ENCODE results near the gene DDC.

Gene DDC

GRCh38 chr7:50505553-50506210 lies 59.5 kb downstream of the DDC start:
- DNase-seq = no peak
- no peaks in the 10 kb centered on the region for H3K4me1 ChIP-seq (ENCODE audit: control insufficient read depth, insufficient read depth, low read length, poor library complexity, severe bottlenecking)
- H3K4me3 ChIP-seq (ENCODE audit: insufficient read depth, low read depth, low read length, poor library complexity, severe bottlenecking) = no peak overlapping the region
- no peak overlapping the region for H3K27ac ChIP-seq (ENCODE audit: insufficient read depth, low read length, poor library complexity, severe bottlenecking)
- H3K27me3 ChIP-seq (replicated peaks; ENCODE audit: control insufficient read depth, insufficient read depth, low read length, poor library complexity, severe bottlenecking) = no peaks in the 10 kb centered on the region
- H3K36me3 ChIP-seq (ENCODE audit: control insufficient read depth, insufficient read depth, low read length) = no peaks in the 10 kb centered on the region
- H3K9me3 ChIP-seq (ENCODE audit: control insufficient read depth, low read length) = no peaks in the 10 kb centered on the region

- no peak for DNase-seq
- H3K9me3 ChIP-seq (ENCODE audit: control insufficient read depth, low read length) = no peaks in the 10 kb centered on the region
- no peaks in the 10 kb centered on the region for H3K36me3 ChIP-seq (ENCODE audit: control insufficient read depth, insufficient read depth, low read length)
- H3K4me1 ChIP-seq (ENCODE audit: control insufficient read depth, insufficient read depth, low read length, poor library complexity, severe bottlenecking) = no peaks in the 10 kb centered on the region
- H3K4me3 ChIP-seq (ENCODE audit: insufficient read depth, low read depth, low read length, poor library complexity, severe bottlenecking) = no peak overlapping the region
- no peaks in the 10 kb centered on the region for H3K27me3 ChIP-seq (replicated peaks; ENCODE audit: control insufficient read depth, insufficient read depth, low read length, poor library complexity, severe bottlenecking)
- H3K27ac ChIP-seq (ENCODE audit: insufficient read depth, low read length, poor library complexity, severe bottlenecking) = no peak overlapping the region
These were observed 60.3 kb downstream of the DDC start for GRCh38 chr7:50504646-50505546.

GRCh38 chr7:50502947-50503346 lies 62.3 kb downstream of the DDC start:
- DNase-seq = no peak
- H3K27ac ChIP-seq (ENCODE audit: insufficient read depth, low read length, poor library complexity, severe bottlenecking) = no peak overlapping the region
- H3K36me3 ChIP-seq (ENCODE audit: control insufficient read depth, insufficient read depth, low read length) = no peaks in the 10 kb centered on the region
- no peaks in the 10 kb centered on the region for H3K27me3 ChIP-seq (replicated peaks; ENCODE audit: control insufficient read depth, insufficient read depth, low read length, poor library complexity, severe bottlenecking)
- H3K4me1 ChIP-seq (ENCODE audit: control insufficient read depth, insufficient read depth, low read length, poor library complexity, severe bottlenecking) = no peaks in the 10 kb centered on the region
- H3K9me3 ChIP-seq (ENCODE audit: control insufficient read depth, low read length) = no peaks in the 10 kb centered on the region
- H3K4me3 ChIP-seq (ENCODE audit: insufficient read depth, low read depth, low read length, poor library complexity, severe bottlenecking) = no peak overlapping the region

GRCh38 chr7:50502001-50502684 lies 63.1 kb downstream of the DDC start:
- Histone ChIP-seq H3K27me3 (replicated peaks; ENCODE audit: control insufficient read depth, insufficient read depth, low read length, poor library complexity, severe bottlenecking) (no peaks in the 10 kb centered on the region), H3K4me1 (ENCODE audit: control insufficient read depth, insufficient read depth, low read length, poor library complexity, severe bottlenecking) (no peaks in the 10 kb centered on the region), H3K4me3 (ENCODE audit: insufficient read depth, low read depth, low read length, poor library complexity, severe bottlenecking) (no peak overlapping the region), H3K36me3 (ENCODE audit: control insufficient read depth, insufficient read depth, low read length) (no peaks in the 10 kb centered on the region), H3K9me3 (ENCODE audit: control insufficient read depth, low read length) (no peaks in the 10 kb centered on the region), H3K27ac (ENCODE audit: insufficient read depth, low read length, poor library complexity, severe bottlenecking) (no peak overlapping the region)
- DNase-seq = no peak

- Histone ChIP-seq H3K36me3 (ENCODE audit: control insufficient read depth, insufficient read depth, low read length) (no peaks in the 10 kb centered on the region), H3K27me3 (replicated peaks; ENCODE audit: control insufficient read depth, insufficient read depth, low read length, poor library complexity, severe bottlenecking) (no peaks in the 10 kb centered on the region), H3K27ac (ENCODE audit: insufficient read depth, low read length, poor library complexity, severe bottlenecking) (no peak overlapping the region), H3K9me3 (ENCODE audit: control insufficient read depth, low read length) (no peaks in the 10 kb centered on the region), H3K4me1 (ENCODE audit: control insufficient read depth, insufficient read depth, low read length, poor library complexity, severe bottlenecking) (no peaks in the 10 kb centered on the region), H3K4me3 (ENCODE audit: insufficient read depth, low read depth, low read length, poor library complexity, severe bottlenecking) (no peak overlapping the region)
- no peak for DNase-seq
These were observed 66.1 kb downstream of the DDC start for GRCh38 chr7:50499092-50499491.

GRCh38 chr7:50497968-50498367 lies 67.2 kb downstream of the DDC start:
- Histone ChIP-seq H3K27me3 (replicated peaks; ENCODE audit: control insufficient read depth, insufficient read depth, low read length, poor library complexity, severe bottlenecking) (no peaks in the 10 kb centered on the region), H3K4me1 (ENCODE audit: control insufficient read depth, insufficient read depth, low read length, poor library complexity, severe bottlenecking) (no peaks in the 10 kb centered on the region), H3K36me3 (ENCODE audit: control insufficient read depth, insufficient read depth, low read length) (no peaks in the 10 kb centered on the region), H3K9me3 (ENCODE audit: control insufficient read depth, low read length) (no peaks in the 10 kb centered on the region), H3K27ac (ENCODE audit: insufficient read depth, low read length, poor library complexity, severe bottlenecking) (no peak overlapping the region), H3K4me3 (ENCODE audit: insufficient read depth, low read depth, low read length, poor library complexity, severe bottlenecking) (no peak overlapping the region)
- DNase-seq = no peak

- no peaks in the 10 kb centered on the region for H3K36me3 ChIP-seq (ENCODE audit: control insufficient read depth, insufficient read depth, low read length)
- H3K4me3 ChIP-seq (ENCODE audit: insufficient read depth, low read depth, low read length, poor library complexity, severe bottlenecking) = no peak overlapping the region
- no peak for DNase-seq
- no peaks in the 10 kb centered on the region for H3K27me3 ChIP-seq (replicated peaks; ENCODE audit: control insufficient read depth, insufficient read depth, low read length, poor library complexity, severe bottlenecking)
- no peak overlapping the region for H3K27ac ChIP-seq (ENCODE audit: insufficient read depth, low read length, poor library complexity, severe bottlenecking)
- H3K4me1 ChIP-seq (ENCODE audit: control insufficient read depth, insufficient read depth, low read length, poor library complexity, severe bottlenecking) = no peaks in the 10 kb centered on the region
- no peaks in the 10 kb centered on the region for H3K9me3 ChIP-seq (ENCODE audit: control insufficient read depth, low read length)
These were observed 68.0 kb downstream of the DDC start for GRCh38 chr7:50497068-50497642.

DNA sequence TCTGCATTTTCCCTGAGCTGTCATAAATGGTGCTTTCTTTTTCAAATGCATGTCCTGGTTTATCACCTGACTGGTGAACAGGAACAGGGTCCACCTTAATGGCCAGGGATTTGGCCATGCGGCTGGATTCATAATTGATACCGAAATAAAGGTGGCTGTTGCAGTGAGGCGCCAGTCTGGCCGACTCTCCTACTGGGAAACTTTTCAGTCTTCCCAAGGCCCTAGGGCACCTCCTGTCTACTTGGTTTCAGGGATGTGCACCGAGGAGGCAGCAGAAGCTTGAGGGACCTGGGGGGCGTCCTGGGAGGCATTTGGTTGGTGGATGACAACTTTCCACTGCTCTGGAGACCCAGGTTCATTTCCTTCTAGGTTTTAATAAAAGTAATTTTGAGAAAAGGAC lies 68.6 kb downstream of the DDC start:
- no peak overlapping the region for H3K4me3 ChIP-seq (ENCODE audit: insufficient read depth, low read depth, low read length, poor library complexity, severe bottlenecking)
- H3K27me3 ChIP-seq (replicated peaks; ENCODE audit: control insufficient read depth, insufficient read depth, low read length, poor library complexity, severe bottlenecking) = no peaks in the 10 kb centered on the region
- H3K4me1 ChIP-seq (ENCODE audit: control insufficient read depth, insufficient read depth, low read length, poor library complexity, severe bottlenecking) = no peaks in the 10 kb centered on the region
- H3K9me3 ChIP-seq (ENCODE audit: control insufficient read depth, low read length) = no peaks in the 10 kb centered on the region
- DNase-seq = no peak
- no peaks in the 10 kb centered on the region for H3K36me3 ChIP-seq (ENCODE audit: control insufficient read depth, insufficient read depth, low read length)
- no peak overlapping the region for H3K27ac ChIP-seq (ENCODE audit: insufficient read depth, low read length, poor library complexity, severe bottlenecking)

DNA sequence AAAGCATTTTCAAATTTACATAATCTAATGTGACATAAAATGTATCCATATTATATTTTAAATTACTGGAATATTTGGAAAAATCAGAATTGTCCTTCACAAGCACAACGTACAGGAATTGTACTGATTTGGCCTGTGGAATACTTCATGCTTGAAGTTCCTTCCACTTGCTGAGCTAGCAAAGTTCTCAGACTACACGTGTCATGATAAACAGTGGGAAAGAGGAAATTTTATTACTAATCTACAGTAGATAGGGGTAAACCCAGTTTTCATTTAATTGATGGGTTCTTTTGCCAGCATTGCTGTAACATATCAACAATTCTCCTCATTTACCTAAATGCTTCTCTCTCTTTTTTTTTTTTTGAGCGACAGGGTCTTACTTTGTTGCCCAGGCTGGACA lies 69.5 kb downstream of the DDC start:
- Histone ChIP-seq H3K36me3 (ENCODE audit: control insufficient read depth, insufficient read depth, low read length) (no peaks in the 10 kb centered on the region), H3K9me3 (ENCODE audit: control insufficient read depth, low read length) (no peaks in the 10 kb centered on the region), H3K27ac (ENCODE audit: insufficient read depth, low read length, poor library complexity, severe bottlenecking) (no peak overlapping the region), H3K4me1 (ENCODE audit: control insufficient read depth, insufficient read depth, low read length, poor library complexity, severe bottlenecking) (no peaks in the 10 kb centered on the region), H3K27me3 (replicated peaks; ENCODE audit: control insufficient read depth, insufficient read depth, low read length, poor library complexity, severe bottlenecking) (no peaks in the 10 kb centered on the region), H3K4me3 (ENCODE audit: insufficient read depth, low read depth, low read length, poor library complexity, severe bottlenecking) (no peak overlapping the region)
- DNase-seq = no peak

Data from effector memory CD4-positive, alpha-beta T cell (primary cell).